Measurements from ENCODE around the gene TFPT.

The TFPT gene

DNA sequence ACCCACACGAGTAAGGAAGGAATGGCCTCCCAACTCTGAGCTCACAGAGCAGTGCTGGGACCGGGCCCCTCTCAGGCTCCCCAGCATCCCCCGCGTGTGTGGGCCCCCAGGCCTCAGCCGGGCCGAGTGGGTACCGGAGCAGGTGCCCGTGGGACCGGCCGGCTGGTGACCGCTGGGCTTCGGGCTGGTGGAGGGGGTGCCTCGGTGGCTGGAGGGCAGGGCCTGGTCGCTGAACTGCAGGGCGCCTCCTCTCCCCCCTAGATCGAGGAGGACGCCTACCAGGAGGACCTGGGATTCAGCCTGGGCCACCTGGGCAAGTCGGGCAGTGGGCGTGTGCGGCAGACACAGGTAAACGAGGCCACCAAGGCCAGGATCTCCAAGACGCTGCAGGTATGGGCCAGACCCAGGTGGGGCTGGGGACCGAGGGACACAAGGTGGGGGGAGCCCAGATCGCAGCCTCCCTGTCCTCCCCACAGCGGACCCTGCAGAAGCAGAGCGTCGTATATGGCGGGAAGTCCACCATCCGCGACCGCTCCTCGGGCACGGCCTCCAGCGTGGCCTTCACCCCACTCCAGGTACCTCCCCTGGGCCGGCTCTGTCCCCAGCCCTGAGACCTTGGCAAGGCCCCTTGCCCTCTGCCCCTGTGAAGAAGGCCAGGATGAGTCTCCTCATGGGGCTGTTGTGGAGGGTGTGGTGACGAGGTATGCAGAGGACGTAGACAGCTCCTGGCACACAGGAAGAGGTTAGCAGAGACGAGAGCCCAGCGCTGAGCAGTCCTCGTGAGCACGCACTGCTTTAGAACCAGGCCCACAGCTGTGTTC lies 13.5 kb upstream of the TFPT start:
- DNase-seq (ENCODE audit: low read depth) = no peak
- TF ChIP-seq, protein P1, sequence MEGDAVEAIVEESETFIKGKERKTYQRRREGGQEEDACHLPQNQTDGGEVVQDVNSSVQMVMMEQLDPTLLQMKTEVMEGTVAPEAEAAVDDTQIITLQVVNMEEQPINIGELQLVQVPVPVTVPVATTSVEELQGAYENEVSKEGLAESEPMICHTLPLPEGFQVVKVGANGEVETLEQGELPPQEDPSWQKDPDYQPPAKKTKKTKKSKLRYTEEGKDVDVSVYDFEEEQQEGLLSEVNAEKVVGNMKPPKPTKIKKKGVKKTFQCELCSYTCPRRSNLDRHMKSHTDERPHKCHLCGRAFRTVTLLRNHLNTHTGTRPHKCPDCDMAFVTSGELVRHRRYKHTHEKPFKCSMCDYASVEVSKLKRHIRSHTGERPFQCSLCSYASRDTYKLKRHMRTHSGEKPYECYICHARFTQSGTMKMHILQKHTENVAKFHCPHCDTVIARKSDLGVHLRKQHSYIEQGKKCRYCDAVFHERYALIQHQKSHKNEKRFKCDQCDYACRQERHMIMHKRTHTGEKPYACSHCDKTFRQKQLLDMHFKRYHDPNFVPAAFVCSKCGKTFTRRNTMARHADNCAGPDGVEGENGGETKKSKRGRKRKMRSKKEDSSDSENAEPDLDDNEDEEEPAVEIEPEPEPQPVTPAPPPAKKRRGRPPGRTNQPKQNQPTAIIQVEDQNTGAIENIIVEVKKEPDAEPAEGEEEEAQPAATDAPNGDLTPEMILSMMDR (IDR thresholded peaks at IDR 0.05; ENCODE audit: insufficient read depth, low read depth, low read length, missing control alignments) = no peak
- no peak overlapping the region for H3K4me3 ChIP-seq (ENCODE audit: low read depth, low read length)

DNA sequence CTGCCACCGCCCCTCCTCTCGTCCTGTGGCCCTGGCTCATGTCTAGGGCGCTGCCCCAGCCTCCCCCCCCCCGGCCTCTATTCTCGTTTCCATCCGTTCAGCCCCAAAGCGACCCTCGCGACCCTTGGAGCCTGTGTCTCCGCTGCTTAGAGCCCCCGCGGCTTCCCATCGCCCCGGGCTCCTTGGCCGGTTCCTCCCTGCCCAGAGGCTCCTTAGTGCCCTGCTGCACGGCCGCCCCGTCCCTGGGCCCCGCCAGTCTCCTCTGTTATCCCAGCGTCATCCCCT lies 12.9 kb upstream of the TFPT start:
- no peak for DNase-seq (ENCODE audit: low read depth)
- TF ChIP-seq, protein P1 (IDR thresholded peaks at IDR 0.05; ENCODE audit: insufficient read depth, low read depth, low read length, missing control alignments) = no peak
- H3K4me3 ChIP-seq (ENCODE audit: low read depth, low read length) = no peak overlapping the region

DNA sequence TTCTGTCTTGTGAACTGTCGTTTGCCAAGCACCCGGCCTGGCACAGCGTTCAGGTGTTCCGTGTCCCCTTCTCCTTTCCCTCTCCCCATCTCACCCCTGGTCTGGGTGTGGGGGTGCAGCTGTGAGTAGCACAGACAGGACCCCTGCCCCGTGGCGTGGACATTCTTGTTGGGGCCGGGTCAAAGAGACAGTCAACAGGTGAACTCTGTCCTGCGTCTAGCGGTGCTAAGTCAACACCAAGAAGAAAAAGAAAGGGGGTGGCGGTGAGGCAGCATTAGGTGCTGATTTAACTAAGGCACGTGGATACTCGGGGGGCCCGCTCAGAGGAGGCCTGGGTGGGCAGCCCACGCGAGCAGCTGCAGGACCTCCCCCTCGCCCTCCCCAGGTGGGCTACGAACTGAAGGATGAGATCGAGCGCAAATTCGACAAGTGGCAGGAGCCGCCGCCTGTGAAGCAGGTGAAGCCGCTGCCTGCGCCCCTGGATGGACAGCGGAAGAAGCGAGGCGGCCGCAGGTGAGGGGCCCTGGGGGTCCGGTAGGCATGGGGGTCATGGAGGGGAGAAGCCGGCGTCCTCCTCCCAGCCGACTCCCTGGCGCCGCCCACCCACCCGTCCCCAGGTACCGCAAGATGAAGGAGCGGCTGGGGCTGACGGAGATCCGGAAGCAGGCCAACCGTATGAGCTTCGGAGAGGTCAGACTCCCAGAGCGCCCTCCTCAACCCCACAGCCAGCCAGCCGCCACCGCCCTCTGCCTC lies 12.4 kb upstream of the TFPT start:
- TF ChIP-seq, protein P1 (IDR thresholded peaks at IDR 0.05; ENCODE audit: insufficient read depth, low read depth, low read length, missing control alignments) = no peak
- no peak for DNase-seq (ENCODE audit: low read depth)
- no peak overlapping the region for H3K4me3 ChIP-seq (ENCODE audit: low read depth, low read length)

DNA sequence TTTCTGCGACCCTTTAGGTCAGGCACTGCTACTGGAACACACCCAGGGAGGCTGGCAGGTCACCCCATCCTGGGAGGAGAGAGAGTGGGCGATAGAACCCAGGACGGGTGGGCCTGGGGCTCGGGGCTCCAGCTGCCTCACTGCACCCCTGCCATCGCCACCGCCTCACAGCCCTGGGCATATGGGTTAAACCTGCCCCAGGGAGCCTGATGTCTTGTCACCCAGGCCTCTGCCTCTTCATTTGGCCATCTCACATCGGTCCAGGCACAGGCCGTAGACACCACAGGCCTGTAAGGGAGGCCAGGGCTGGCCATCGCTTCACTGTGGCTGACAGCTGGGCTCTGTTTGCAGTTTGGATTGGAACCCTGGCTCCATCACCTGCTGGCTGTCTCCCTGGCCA lies 10.3 kb upstream of the TFPT start:
- TF ChIP-seq, protein P1 (IDR thresholded peaks at IDR 0.05; ENCODE audit: insufficient read depth, low read depth, low read length, missing control alignments) = no peak
- DNase-seq (ENCODE audit: low read depth) = no peak
- no peak overlapping the region for H3K4me3 ChIP-seq (ENCODE audit: low read depth, low read length)

DNA sequence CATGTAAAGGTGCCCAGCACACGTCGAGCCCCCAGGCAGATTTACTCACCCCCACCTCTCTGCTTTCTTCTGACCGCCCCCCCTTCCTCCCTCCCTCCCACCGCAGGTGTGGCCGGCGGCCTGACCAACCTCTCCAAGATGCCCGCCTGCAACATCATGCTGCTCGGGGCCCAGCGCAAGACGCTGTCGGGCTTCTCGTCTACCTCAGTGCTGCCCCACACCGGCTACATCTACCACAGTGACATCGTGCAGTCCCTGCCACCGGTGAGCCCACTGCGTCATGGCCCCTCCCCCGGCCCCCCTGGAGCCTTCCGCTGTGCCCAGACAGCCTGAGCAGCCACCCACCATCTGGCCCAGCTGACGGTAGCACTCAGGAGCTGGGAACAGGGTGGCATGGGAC lies 8.9 kb upstream of the TFPT start:
- TF ChIP-seq, protein P1 (IDR thresholded peaks at IDR 0.05; ENCODE audit: insufficient read depth, low read depth, low read length, missing control alignments) = no peak
- H3K4me3 ChIP-seq (ENCODE audit: low read depth, low read length) = no peak overlapping the region
- DNase-seq (ENCODE audit: low read depth) = no peak

DNA sequence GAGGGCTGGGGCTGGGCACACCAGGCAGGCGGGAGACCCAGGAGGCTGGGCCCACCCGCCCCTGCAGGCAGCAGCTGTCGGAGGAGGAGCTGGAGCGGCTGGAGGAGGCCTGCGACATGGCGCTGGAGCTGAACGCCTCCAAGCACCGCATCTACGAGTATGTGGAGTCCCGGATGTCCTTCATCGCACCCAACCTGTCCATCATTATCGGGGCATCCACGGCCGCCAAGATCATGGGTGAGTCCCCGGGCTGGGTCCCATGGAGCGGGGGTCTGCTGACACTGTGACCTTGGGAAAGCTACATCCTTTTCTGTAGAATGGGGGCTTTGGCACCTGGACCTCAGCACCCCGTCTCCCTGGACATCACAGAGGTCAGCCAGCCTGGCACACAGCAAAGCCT lies 8.2 kb upstream of the TFPT start:
- H3K4me3 ChIP-seq (ENCODE audit: low read depth, low read length) = no peak overlapping the region
- TF ChIP-seq, protein P1 (IDR thresholded peaks at IDR 0.05; ENCODE audit: insufficient read depth, low read depth, low read length, missing control alignments) = no peak
- no peak for DNase-seq (ENCODE audit: low read depth)
